HG03196 (cell line): ENCODE measurements around the gene BRSK2.
"Not testable (repeated sequence)": the region's sequence is repeated elsewhere in the genome, so short reads cannot be mapped to it uniquely, and the experiment has no call there.

Experiments
- ATAC-seq: cut with Tn5 transposase; IDR thresholded peaks from one replicate; pipeline ENCODE4 v1.9.1; 2021; ENCODE audit not compliant: unreplicated experiment

The BRSK2 gene

DNA sequence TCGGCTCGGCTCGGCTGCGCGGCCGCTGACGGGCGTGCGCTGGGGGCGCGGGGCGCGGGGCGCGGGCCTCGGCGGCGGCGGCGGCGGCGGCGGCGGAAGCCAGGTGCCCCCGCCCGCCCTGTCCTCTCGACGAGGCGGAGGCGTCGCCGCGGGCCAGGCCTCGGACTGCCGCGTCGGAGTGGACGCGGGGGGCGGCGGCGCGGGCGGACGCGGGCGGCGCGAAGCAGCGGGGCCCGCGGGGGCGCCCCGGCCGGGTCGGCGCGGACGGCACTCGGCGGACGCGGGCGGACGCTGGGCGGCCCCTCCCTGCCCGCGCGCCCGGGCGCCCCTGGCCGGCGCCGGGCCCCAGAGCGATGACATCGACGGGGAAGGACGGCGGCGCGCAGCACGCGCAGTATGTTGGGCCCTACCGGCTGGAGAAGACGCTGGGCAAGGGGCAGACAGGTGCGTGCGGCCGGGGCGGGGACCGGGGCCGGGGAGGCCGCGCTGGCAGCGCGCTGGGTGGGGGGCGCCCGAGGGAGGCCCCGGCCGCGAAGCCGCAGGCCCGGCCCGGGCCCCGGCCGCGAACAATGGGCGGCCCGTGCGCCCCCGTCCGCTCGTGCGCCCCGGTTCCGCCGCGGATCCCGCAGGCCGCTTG is at the start of gene BRSK2:
TSS of gene BRSK2 (plus strand) at position 3 of the 637 bp plus-strand sequence. CDS start at position 354, 351 bp downstream.
- no peak for ATAC-seq

DNA sequence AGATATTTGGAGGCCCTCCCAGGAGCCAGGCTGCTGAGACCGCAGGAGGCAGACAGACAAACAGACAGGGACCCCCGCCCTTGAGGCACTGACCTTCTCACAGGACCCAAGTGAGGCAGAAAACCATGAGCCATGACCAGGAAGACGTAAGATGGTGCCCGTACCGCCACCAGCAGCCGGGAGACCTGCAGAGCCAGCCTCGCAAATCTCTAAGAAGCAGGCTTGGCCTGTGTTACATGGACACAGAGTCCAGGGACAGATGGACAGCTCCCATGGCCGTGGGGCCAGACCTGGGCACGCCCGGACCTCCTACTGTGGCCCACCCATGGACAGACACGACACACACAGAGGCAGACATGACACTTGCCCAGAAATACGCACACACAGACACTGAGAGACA is 49.6 kb upstream of the BRSK2 start:
- ATAC-seq: no peak

DNA sequence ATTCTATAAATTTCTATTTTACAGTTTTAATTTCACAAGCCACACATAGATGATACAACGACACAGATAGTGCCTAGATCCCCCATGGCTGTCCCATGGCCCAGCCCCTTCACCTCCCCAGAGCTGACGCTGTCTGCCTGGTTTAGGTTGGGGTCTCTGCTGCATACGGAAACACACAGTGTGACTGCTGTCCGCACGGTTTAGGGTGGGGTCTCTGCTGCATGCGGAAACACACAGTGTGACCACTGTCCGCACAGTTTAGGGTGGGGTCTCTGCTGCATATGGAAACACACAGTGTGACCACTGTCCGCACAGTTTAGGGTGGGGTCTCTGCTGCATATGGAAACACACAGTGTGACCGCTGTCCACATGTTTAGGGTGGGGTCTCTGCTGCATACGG is 48.5 kb upstream of the BRSK2 start:
- ATAC-seq: not testable (repeated sequence)

DNA sequence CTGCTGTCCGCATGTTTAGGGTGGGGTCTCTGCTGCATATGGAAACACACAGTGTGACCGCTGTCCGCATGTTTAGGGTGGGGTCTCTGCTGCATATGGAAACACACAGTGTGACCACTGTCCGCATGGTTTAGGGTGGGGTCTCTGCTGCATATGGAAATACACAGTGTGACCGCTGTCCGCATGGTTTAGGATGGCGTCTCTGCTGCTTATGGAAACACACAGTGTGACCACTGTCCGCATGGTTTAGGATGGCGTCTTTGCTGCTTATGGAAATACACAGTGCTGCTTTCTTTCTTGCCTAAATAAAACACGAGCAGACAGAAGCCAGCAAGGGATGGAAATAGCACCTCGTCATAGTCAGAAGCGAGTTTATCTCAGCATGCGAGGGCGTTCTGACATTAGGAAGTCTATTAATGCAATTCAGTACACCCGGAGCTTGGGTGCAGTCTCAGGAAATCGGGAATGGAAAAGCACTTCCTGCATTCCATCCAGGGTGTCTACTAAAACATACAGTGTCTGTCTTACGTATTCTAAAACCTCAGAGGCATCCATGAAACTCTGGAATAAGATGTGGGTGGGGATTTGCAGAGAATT is 47.7 kb upstream of the BRSK2 start:
- ATAC-seq: no peak

DNA sequence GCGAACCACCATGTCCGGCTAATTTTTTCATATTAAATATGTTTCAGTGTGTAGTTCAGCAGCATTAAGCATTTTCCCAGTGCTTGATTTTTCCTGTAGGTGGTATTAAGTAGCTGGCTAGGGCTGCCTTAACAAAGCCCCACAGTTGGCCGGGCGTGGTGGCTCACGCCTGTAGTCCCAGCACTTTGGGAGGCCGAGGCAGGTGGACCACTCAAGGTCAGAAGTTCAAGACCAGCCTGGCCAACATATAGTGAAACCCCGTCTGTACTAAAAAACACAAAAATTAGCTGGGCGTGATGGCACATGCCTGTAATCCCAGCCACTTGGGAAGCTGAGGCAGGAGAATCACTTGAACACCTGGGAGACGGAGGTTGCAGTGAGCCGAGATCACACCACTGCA is 46.8 kb upstream of the BRSK2 start:
- ATAC-seq: no peak

DNA sequence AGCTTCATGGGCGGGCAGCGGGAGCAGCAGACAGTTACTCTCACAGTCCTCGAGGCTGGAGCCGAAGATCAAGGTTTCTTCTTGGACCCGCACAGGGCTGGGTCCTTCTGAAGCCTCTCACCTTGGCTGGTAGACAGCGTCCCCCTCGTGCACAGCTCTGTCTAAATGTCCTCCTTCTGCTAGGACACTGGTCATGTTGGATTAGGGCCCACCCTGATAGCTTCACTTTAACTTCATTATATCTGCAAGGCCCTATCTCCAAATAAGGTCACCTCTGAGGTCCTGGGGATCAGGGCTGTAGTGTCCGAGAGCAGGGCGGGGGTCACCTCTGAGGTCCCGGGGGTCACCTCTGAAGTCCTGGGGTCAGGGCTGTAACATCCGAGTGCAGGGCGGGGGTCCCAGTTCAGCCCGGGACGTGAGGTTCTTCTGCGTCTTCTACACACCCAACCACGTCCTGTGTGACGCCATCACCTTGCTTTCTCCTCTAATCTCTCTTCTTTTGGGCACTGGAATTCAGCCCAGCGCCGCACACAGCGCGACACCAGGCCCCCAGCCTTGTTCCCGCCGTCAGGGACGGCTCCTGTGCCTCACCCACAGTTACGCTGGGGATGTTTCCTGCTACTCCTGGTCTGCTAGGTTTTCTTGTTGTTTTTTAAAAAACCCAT is 46.2 kb upstream of the BRSK2 start:
- no peak for ATAC-seq

DNA sequence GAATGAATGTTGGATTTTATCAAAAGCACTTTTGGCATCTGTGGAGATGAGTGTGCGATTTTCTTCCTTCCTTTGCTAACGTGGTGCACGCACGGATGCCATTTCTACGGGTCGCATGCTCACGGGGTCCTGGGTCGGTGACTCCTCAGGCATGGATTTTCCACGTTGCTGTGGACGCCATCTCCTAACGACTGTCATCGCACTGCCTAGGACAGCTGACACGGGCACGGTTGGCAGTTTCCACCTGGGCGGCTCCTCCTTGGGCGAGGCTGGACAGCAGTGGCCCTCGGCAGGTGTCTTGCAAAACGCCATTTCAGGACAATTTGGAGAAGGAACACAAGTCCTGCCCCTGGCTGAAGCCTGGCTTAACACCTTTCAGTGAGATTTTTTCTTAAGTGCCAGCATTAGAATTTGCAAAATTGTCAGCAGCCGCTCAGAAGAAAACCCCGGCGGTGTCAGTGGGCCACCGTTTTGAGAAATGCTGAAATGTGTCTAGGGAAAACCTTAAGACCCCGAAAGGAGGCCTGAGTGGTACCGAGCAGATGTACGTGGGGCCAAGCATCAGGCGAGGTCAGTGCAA is 45.6 kb upstream of the BRSK2 start:
- no peak for ATAC-seq

DNA sequence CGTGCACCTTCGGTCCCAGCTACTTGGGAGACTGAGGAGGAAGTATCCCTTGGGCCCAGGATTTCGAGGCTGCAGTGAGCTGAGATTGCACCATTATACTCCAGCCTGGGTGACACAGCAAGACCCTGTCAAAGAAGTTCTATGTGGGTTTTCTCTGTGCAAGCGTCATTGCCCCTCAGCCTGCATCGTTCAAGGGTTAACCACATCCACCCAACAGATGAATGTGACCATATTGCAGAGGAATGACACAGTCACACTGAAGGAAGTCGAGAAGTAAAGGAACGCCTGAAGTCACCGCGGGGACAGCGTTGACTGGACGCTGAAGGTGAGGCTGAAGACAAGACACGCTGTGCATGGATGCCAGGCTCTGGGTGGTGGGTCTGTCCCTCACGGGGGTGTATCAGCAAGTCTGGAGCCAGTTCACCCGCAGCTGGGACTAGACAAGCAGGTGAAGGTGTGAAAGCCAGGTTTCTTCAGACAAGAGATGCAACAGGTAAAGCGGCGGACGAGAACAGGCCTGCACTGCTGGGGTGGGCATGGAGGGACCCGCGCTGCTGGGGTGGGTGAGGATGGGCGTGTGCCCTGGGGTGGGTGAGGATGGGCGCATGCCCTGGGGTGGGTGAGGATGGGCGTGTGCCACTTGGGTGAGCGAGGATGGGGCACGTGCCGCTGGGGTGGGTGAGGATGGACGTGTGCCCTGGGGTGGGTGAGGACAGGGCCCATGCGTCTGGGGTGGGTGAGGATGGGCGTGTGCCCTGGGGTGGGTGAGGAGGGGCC is 43.8 kb upstream of the BRSK2 start:
- ATAC-seq: no peak

DNA sequence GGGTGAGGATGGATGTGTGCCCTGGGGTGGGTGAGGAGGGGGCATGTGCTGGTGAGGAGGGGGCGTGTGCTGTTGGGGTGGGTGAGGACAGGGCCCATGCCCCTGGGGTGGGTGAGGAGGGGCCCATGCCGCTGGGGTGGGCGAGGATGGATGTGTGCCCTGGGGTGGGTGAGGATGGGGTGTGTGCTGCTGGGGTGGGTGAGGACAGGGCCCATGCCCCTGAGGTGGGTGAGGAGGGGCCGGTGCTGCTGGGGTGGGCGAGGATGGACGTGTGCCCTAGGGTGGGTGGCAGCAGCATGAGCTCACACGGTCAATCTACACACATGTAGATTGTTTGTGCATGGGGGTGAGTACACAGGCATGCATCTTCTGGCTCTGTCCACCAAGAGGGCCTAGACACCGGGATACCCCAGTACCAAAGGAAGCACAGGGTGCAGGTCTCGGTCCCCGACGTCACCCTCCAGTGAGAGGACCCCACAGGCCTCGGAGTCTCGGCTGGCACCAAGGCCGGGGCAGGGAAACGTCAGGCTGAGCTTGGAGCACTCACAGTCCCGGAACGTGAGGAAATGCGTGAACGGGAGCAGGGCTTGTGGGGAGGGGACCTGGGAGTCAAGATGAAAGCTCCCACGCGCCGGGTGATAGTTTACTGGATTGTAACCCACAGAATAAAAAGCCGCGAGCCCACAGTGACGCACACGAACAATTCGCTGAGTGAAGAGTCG is 42.9 kb upstream of the BRSK2 start:
- no peak for ATAC-seq

DNA sequence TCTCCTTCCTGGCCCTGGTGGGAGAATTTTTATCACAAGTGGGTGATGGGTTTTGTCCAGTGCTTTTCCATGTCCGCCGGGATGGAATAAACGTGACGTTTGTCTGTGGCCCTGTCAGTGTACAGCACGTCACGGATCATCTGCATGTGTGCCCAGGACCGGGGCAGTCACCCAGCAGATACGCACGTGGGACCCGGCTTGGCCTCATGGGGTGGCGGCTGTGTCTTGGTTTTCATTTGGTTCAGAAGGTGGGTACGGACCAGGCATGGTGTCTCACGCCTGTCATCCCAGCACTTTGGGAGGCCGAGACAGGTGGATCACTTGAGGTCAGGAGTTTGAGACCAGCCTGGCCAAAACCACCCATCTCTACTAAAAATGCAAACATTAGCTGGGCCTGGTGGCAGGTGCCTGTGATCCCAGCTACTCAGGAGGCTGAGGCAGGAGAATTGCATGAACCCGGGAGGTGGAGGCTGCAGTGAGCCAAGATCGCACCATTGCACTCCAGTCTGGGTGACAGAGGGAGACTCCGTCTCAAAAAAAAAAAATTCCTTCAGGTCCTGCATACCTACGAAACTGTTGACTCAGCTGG is 42.2 kb upstream of the BRSK2 start:
- not testable (repeated sequence) for ATAC-seq

DNA sequence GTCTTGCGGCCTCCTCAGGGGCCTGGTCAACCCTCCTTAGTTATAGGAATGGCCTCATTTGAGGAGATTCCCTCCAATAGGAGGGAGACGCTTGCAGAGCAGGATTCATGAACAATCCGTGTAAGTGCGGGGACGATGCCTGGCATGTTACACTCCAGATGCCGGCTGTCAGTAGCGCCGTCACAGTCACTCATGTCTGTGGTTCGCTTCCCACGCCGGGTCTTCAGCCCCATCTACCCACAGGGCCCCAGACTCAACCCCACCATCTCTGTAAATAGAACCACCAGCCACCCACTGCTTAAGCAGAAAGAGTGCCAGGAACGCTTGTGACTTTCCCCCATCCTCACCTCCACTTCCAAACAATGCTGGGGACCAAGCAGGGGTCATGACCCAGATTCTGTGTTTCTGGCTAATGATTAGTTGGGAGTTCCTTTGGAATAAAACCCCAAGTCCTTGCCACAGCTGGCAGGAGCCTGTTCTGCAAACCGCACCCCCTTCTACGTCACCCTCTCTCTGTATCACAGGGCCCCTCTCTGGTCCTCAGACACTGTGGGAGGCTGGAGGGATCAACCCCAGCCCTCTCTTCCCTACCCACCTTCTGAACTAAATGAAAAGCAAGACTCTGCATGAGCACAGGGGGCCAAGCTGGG is 41.5 kb upstream of the BRSK2 start:
- no peak for ATAC-seq

DNA sequence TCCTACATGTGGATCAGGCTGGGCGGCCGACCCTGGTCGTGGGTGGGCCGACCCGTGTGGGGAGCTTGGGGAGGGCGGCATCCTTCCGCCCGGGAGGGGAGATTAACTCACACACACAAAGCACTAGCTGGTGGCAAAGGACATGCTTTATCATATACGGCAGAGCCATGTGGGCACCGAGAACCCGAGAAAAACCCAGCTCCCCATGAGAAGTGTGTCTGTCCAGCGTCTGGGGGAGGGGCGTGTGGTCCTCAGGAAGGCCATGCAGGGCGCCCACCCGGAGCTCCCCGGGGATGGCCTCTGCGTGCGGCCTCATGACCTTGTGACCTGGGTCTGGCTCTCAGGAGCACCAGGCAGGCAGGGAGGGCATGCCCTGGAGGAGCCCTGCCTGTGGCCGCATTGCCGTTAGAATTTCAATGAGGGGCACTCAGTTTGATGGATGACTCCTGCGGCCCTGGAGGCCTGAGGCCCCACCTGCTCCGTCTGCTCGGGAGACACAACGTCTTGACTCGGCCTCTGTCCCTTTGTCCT is 40.9 kb upstream of the BRSK2 start:
- no peak for ATAC-seq

DNA sequence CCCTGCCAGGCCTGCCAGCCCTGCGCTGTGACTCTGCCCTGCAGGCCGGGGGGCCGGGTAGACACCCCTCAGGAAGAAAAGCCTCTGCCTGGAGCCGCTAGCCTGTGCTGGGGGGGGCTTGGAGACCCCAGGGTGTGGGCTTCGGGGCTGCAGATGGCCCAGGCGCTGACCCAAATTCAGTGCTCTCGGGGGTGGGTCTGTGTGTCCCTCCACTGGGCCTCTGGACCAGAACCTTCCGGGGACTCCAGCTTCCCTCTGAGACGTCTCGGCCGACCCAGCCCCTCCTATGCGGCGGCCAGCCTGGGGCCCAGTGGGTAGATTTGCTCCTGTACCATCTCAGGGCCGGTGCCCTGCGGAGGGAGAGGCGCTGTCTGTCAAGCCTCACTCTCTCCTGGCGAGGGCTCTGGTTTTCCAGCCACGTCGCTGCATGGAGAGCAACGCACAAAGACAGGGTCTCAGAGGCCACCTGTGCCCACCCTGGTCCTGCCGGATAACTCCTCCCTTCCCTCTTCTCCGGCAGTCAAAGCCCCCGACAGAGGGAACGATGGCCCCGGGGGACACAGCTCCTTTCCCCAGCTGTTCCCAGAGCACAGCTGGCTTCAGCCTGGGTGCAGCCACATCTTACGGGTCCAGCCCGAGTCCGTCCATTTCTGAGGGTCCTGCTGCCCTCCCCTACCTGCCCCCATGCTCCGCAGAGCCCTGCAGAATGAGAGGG is 40.2 kb upstream of the BRSK2 start:
- no peak for ATAC-seq

DNA sequence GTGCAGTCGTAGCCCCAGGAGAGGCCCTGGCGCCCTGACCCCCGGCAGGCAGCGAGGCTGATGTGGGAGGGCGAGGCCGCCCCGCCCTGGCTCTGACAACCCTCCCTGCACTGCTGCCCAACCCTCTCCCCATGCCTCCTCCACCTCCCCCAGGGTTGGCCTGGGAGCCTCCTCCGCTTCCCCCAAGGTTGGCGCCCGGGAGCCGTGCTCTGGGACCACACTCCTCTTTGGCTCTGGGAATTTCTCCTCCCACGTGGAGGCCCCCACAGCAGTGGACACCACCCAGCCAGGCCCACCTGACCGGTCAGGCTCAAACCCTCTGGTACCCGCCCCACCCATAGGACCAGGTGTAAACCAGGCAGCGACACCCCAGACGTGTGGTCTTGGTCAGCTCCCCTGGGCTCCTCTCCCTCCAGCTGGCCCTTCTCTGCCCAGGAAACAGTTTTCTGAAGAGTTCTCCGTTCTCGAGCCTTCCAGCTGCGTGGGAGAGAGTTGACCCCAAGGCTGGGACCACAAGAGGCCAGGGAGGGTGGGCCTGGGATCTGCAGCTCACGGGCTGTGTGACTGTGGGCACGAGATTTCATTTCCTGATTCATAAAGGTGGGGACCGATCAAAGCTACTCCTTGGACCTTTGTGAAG is 39.5 kb upstream of the BRSK2 start:
- no peak for ATAC-seq

DNA sequence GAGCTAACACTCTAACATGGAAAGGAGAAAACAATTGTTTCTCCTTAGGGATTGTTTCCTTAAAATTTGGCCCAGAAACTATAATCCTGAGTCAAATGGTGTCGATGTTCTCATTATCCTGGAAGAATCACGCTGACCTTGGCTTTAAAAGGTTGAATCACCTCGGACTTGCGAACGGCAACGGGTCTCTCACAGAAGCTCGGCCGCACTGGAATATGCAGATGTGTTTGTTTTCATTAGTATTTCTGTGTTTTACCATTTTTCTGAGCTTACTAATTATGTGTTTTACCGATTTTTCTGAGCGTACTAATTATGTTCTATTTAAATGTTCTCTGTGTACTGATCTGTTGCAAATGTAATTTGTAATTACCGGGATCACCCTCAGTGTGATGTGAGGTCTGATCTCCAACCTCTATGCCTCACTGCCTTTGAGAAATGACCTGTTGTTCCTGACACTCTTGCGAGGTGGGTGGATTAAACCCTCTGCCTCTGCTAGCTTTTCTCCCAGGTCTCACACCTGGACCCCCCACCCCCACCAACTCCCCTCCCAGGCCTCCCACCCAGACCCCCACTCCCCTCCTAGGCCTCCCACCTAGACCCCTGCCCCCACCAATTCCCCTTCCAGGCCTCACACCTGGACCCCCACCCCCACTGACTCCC is 38.3 kb upstream of the BRSK2 start:
- ATAC-seq: no peak

DNA sequence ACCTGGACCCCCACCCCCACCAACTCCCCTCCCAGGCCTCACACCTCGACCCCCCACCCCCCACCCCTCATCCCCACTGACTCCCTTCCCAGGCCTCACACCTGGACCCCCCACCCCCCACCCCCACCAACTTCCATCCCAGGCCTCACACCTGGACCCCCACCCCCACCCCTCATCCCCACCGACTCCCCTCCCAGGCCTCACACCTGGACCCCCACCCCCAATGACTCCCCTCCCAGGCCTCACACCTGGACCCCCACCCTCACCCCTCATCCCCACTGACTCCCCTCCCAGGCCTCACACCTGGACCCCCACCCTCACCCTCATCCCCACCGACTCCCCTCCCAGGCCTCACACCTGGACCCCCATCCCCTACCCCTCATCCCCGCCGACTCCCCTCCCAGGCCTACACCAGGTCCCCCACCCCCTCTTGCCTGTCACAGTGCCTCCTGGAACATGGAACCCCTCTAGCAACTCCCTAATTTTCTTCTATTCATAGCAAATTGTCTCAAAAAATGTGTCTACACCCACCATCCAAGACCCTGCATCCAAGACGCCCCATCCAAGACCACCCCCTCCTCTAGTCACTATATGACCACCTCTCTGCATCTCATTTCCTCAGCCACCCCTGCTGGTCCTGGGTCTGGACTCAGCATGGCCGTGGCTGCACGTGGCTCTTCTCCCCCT is 36.9 kb upstream of the BRSK2 start:
- ATAC-seq: no peak

DNA sequence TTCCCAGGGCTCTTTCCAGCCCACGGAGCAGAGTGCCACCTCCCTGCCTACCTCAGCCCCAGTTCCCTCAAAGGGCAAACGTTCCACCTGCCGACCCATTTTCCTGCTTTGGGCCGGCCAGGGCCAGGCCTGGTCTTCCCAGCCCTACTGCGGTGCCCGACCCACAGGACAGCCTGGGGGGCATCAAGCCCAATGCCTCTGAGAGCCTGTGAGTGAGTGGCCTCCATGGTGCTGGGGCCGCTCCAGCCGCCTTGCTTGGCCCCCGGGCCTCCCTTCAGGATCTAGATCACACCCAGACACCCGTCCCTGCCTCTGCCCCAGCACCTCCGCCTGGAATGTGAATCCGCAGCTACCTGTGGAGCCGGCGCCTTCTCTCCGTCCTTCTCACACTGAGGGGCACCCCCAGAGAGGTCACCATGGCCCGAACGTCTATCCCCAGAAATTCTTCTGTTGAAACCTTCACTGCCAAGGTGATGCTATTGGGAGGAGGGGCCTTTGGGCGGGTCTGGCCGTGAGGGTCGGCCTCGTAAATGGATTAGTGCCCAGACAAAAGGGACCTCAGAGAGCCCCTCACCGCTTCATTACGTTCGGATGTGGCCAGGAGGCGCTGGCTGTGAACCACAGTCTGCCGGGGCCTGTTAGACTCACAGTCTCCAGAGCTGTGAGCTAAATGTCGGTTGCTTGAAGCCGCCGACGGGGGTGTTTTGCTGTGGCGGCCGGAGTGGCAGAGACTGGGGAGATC is 36.2 kb upstream of the BRSK2 start:
- ATAC-seq: no peak
